Measurements from ENCODE around the gene CHCHD2.
"Not testable (repeated sequence)": the region's sequence is repeated elsewhere in the genome, so short reads cannot be mapped to it uniquely, and the experiment has no call there.

CHCHD2 gene

GRCh38 chr7:56106108-56107073 lies at the start of gene CHCHD2:
TSS of gene CHCHD2 (minus strand) at chr7:56106476. CDS start at chr7:56106413, 63 bp downstream.
- H3K36me3 ChIP-seq (ENCODE audit: insufficient read depth, low read length), result peaks cover 34% of the 10 kb centered on the region

GRCh38 chr7:56131062-56131461 lies 24.8 kb upstream of the CHCHD2 start:
- not testable (repeated sequence) for H3K36me3 ChIP-seq (ENCODE audit: insufficient read depth, low read length); H3K9me3 ChIP-seq (ENCODE audit: low read depth, low read length); DNase-seq (ENCODE audit: low read depth, low spot score); H3K9ac ChIP-seq (ENCODE audit: insufficient read length); H3K4me3 ChIP-seq; H3K27ac ChIP-seq

More at GRCh38 chr7:56106108-56107073, at the start of gene CHCHD2:
- no peaks in the 10 kb centered on the region for H3K9me3 ChIP-seq (ENCODE audit: low read depth, low read length)
- peak within 1 kb of the TSS; percentile 94 for H3K9ac ChIP-seq (ENCODE audit: insufficient read length)
- H3K4me3 ChIP-seq, result peak within 1 kb of the TSS; percentile 90
- TF ChIP-seq EZH2 (IDR thresholded peaks at IDR 0.05) (no peak), POLR2AphosphoS5 (IDR thresholded peaks at IDR 0.05; ENCODE audit: borderline replicate concordance, low read depth, low read length) (peak; percentile 81)
- peak within 1 kb of the TSS; percentile 65; the same call in 1 of the 2 replicates for H3K27ac ChIP-seq
- peak; percentile 88 for DNase-seq (ENCODE audit: low read depth, low spot score)

- DNase-seq (ENCODE audit: low read depth, low spot score), result no peak
- no peak overlapping the region for H3K27ac ChIP-seq
- no peak overlapping the region for H3K4me3 ChIP-seq
- no peaks in the 10 kb centered on the region for H3K9me3 ChIP-seq (ENCODE audit: low read depth, low read length)
- no peak for TF ChIP-seq FOXP2 (optimal IDR thresholded peaks at IDR 0.05; ENCODE audit: control extremely low read depth, extremely low read length, insufficient read depth)
- TF ChIP-seq POLR2AphosphoS5 (IDR thresholded peaks at IDR 0.05; ENCODE audit: borderline replicate concordance, low read depth, low read length), result no peak
- TF ChIP-seq EZH2 (IDR thresholded peaks at IDR 0.05), result no peak
- H3K36me3 ChIP-seq (ENCODE audit: insufficient read depth, low read length), result no peaks in the 10 kb centered on the region
- no peak overlapping the region for H3K9ac ChIP-seq (ENCODE audit: insufficient read length)
These were observed 21.1 kb upstream of the CHCHD2 start for GRCh38 chr7:56127241-56127975.

- no peak for TF ChIP-seq POLR2AphosphoS5 (IDR thresholded peaks at IDR 0.05; ENCODE audit: borderline replicate concordance, low read depth, low read length)
- no peak for TF ChIP-seq FOXP2 (optimal IDR thresholded peaks at IDR 0.05; ENCODE audit: control extremely low read depth, extremely low read length, insufficient read depth)
- TF ChIP-seq EZH2 (IDR thresholded peaks at IDR 0.05), result no peak
- Histone ChIP-seq H3K4me3 (no peak overlapping the region), H3K36me3 (ENCODE audit: insufficient read depth, low read length) (no peaks in the 10 kb centered on the region), H3K9me3 (ENCODE audit: low read depth, low read length) (no peaks in the 10 kb centered on the region), H3K9ac (ENCODE audit: insufficient read length) (no peak overlapping the region), H3K27ac (no peak overlapping the region)
- DNase-seq (ENCODE audit: low read depth, low spot score), result no peak
These were observed 19.6 kb upstream of the CHCHD2 start for GRCh38 chr7:56125831-56126230.

- no peaks in the 10 kb centered on the region for H3K36me3 ChIP-seq (ENCODE audit: insufficient read depth, low read length)
- no peak for DNase-seq (ENCODE audit: low read depth, low spot score)
- H3K9me3 ChIP-seq (ENCODE audit: low read depth, low read length), result no peaks in the 10 kb centered on the region
- no peak overlapping the region for H3K4me3 ChIP-seq
- no peak overlapping the region for H3K27ac ChIP-seq
- H3K9ac ChIP-seq (ENCODE audit: insufficient read length), result no peak overlapping the region
- no peak for TF ChIP-seq FOXP2 (optimal IDR thresholded peaks at IDR 0.05; ENCODE audit: control extremely low read depth, extremely low read length, insufficient read depth)
- no peak for TF ChIP-seq EZH2 (IDR thresholded peaks at IDR 0.05)
- TF ChIP-seq POLR2AphosphoS5 (IDR thresholded peaks at IDR 0.05; ENCODE audit: borderline replicate concordance, low read depth, low read length), result no peak
These were observed 18.7 kb upstream of the CHCHD2 start for GRCh38 chr7:56124981-56125380.

- no peaks in the 10 kb centered on the region for H3K36me3 ChIP-seq (ENCODE audit: insufficient read depth, low read length)
- TF ChIP-seq EZH2 (IDR thresholded peaks at IDR 0.05) (no peak), FOXP2 (optimal IDR thresholded peaks at IDR 0.05; ENCODE audit: control extremely low read depth, extremely low read length, insufficient read depth) (no peak), POLR2AphosphoS5 (IDR thresholded peaks at IDR 0.05; ENCODE audit: borderline replicate concordance, low read depth, low read length) (no peak)
- no peaks in the 10 kb centered on the region for H3K9me3 ChIP-seq (ENCODE audit: low read depth, low read length)
- no peak overlapping the region for H3K27ac ChIP-seq
- no peak overlapping the region for H3K4me3 ChIP-seq
- no peak overlapping the region for H3K9ac ChIP-seq (ENCODE audit: insufficient read length)
- DNase-seq (ENCODE audit: low read depth, low spot score), result no peak
These were observed 15.2 kb upstream of the CHCHD2 start for GRCh38 chr7:56121440-56121839.

GRCh38 chr7:56115852-56116538 lies 9.7 kb upstream of the CHCHD2 start, which contains the start of gene NUPR2:
TSS of gene NUPR2 (minus strand) at chr7:56116417. CDS start at chr7:56116314, 103 bp downstream.
- H3K9ac ChIP-seq (ENCODE audit: insufficient read length), result no peak within 1 kb of the TSS
- no peak within 1 kb of the TSS for H3K27ac ChIP-seq
- no peak for DNase-seq (ENCODE audit: low read depth, low spot score)
- no peak for TF ChIP-seq POLR2AphosphoS5 (IDR thresholded peaks at IDR 0.05; ENCODE audit: borderline replicate concordance, low read depth, low read length)
- TF ChIP-seq EZH2 (IDR thresholded peaks at IDR 0.05), result no peak
- no peak for TF ChIP-seq FOXP2 (optimal IDR thresholded peaks at IDR 0.05; ENCODE audit: control extremely low read depth, extremely low read length, insufficient read depth)
- H3K36me3 ChIP-seq (ENCODE audit: insufficient read depth, low read length), result no peaks in the 10 kb centered on the region
- H3K4me3 ChIP-seq, result no peak within 1 kb of the TSS
- no peaks in the 10 kb centered on the region for H3K9me3 ChIP-seq (ENCODE audit: low read depth, low read length)

GRCh38 chr7:56112244-56112643 lies 6.0 kb upstream of the CHCHD2 start:
- not testable (repeated sequence) for H3K27ac ChIP-seq; DNase-seq (ENCODE audit: low read depth, low spot score); H3K9me3 ChIP-seq (ENCODE audit: low read depth, low read length); H3K9ac ChIP-seq (ENCODE audit: insufficient read length); H3K36me3 ChIP-seq (ENCODE audit: insufficient read depth, low read length); H3K4me3 ChIP-seq

All from SK-N-MC (cell line).